ENCODE measurements around the gene TIMM23.
"Not testable (repeated sequence)": the region's sequence is repeated elsewhere in the genome, so short reads cannot be mapped to it uniquely, and the experiment has no call there.

Gene TIMM23, protein sequence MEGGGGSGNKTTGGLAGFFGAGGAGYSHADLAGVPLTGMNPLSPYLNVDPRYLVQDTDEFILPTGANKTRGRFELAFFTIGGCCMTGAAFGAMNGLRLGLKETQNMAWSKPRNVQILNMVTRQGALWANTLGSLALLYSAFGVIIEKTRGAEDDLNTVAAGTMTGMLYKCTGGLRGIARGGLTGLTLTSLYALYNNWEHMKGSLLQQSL

GRCh38 chr10:45972106-45972812, at the start of gene TIMM23:
TSS of gene TIMM23 (plus strand) at chr10:45972489. CDS start at chr10:45972625, 136 bp downstream.
- DNase-seq, result peak; percentile 53 to 79 (median 64)

- DNase-seq, result not testable (repeated sequence)
Observed at GRCh38 chr10:45926790-45927189, 45.5 kb upstream of the TIMM23 start.

DNA sequence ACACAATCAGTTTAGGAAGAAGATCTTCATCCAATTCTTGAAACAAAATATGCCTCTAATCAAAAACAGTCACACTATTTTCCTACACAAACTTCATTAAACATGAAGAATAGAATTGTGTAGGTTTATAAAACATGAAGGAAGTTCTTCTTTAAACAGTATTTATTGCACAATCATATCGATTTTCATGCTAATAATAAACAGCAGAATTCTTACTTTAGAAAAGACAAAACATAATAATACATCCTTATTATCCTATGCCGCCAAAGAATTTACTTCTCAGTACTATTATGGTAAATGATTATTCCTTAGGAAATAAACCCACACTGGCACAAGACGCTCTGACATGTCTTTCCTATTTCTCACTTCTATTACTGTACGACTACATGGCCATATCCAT, 41.0 kb upstream of the TIMM23 start:
- DNase-seq, result not testable (repeated sequence)

- DNase-seq, result not testable (repeated sequence)
Observed at GRCh38 chr10:45934788-45935187, 37.5 kb upstream of the TIMM23 start.

DNA sequence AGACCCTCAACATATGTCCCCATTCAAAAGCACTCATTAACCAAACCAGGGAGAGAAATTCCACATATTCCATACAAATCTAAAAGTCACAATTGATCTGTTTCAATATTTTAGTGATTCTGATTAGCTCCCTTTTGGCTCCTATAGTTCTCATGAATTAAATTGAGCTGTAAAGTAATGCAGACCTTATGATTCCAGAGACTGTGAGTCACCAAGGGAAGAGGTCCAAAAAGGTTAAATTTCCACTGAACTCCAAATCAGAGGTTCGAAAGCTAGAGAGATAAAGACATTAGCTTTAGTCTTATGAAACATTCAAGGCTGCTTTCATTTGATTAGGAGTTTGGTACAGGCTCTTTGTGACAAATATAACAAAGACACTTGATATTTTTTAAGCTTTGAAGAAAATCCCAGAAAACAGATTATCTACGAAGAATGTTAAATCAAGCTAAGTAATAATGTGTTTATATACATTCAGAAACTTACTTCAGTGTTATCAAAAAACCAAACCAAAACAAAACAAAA, 33.1 kb upstream of the TIMM23 start:
- not testable (repeated sequence) for DNase-seq

GRCh38 chr10:45941196-45941595, 31.1 kb upstream of the TIMM23 start:
- not testable (repeated sequence) for DNase-seq

GRCh38 chr10:45945476-45945875, 26.8 kb upstream of the TIMM23 start:
- not testable (repeated sequence) for DNase-seq

DNA sequence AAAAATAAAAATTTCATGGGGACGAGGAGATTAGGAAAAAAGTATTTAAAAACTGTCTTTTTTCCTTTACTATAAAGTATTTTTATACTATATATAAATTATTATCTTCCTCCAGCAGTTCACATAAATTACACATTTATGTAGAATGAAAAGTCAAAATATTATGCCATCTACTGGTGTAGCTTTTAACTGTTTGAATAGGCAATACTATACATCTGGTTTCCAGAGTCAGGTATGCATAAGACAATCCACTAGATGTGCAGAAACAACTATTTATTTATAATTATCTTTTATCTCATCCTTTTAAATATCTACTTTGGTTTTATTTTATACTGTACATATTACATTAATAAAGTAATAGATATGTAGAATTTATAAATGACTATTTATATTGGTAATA, 24.9 kb upstream of the TIMM23 start:
- not testable (repeated sequence) for DNase-seq

GRCh38 chr10:45948801-45949200, 23.5 kb upstream of the TIMM23 start:
- DNase-seq, result not testable (repeated sequence)

DNA sequence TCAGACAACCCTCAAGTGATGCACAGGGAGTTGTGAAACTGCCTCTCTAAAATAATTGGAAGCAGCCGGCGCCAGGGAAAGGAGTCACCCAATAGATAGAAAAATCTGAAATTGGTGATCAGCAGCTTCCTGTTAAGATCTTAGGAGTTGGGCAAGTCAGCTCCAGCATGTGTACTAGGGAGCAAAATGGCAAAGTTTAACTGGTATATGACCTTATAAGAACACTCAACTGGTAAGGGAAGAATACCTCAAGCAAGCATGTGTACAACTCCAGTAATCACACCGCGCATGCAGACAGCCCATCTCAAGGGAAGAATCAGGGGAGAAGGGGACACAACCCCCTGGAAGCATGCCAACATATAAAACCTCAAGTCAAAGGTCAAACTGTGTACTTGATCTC, 17.9 kb upstream of the TIMM23 start:
- DNase-seq, result not testable (repeated sequence)

DNA sequence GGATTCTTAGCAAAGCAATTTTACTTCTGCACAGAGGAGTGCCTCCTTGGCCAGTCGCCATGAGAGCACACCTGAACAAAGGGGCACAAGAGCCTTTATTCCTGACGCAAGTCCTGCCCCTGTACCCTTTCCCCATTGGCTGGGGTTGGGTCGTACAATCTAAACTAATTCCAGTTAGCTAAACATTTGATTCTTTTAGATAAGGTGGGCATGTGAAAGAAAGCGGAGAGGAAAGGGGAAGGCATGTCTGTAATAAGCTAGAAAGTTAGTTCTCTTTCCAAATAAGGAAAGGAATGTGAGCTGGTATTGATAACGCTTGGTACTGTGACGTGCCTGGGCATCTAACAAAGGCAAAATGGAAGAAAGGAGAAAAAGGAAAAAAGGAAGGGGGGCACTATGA, 15.7 kb upstream of the TIMM23 start:
- DNase-seq, result not testable (repeated sequence)

GRCh38 chr10:45957928-45958327, 14.4 kb upstream of the TIMM23 start:
- not testable (repeated sequence) for DNase-seq

GRCh38 chr10:45962686-45963452, 9.4 kb upstream of the TIMM23 start:
- DNase-seq, result not testable (repeated sequence)

- not testable (repeated sequence) for DNase-seq
Observed at GRCh38 chr10:45971019-45971418, 1.3 kb upstream of the TIMM23 start.

- DNase-seq, result not testable (repeated sequence)
Observed at GRCh38 chr10:45971742-45972105, 565 bp upstream of the TIMM23 start.

DNA sequence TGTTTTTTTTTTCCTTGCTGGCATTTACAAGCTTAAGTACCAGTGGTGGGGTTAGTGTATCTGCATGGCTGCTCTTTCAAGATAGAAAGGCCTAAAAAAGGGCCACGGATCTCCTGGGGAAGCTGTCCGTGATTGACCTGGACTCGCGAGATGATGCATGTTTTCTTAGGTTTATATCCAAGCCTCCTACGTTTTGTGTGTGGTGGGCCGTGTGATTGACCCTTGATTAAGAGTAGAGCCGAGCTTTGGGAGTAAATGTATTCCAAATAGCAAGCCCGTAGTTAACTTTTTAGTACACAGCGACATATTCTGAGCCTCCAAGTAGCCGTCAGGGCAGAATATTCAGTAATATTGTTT, 502 bp downstream of the TIMM23 start:
- DNase-seq, result not testable (repeated sequence)

DNA sequence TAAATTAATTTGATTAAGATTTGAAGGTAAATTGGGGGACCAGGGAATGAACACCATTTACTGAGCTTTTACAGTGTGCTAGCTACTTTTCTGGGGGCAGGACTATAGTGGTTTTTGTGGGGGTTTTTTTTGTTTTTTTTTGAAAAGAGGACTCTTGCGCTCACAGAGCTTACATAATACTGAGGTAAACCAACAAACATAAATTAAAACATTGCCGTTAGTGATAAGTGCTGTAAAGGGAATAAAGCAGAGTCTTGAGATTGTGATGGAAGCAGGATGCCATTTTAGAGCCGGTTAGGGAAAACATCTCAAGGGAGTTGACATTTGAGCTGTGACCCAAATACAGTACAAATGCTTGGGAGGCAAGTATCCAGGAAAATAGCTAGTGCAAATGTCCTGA, 1.8 kb downstream of the TIMM23 start:
- DNase-seq, result not testable (repeated sequence)

DNA sequence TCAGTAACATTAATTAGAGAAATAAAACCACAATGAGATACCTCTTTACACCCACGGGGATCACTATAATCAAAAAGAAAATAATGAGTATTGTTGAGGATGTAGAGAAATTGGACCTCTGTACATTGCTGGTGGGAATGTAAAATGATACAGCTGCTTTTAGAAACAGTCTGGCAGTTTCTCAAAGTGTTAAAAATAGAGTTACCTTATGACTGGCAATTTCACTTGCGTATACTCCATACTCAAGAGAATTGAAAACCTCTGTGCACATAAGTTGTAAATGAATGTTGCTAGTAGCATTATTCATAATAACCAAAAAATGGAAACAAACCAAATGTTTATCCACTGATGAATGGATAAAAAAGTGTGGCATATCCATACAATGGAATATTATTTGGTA, 6.3 kb downstream of the TIMM23 start:
- DNase-seq, result not testable (repeated sequence)

GRCh38 chr10:45981367-45981766, 9.1 kb downstream of the TIMM23 start:
- not testable (repeated sequence) for DNase-seq

DNA sequence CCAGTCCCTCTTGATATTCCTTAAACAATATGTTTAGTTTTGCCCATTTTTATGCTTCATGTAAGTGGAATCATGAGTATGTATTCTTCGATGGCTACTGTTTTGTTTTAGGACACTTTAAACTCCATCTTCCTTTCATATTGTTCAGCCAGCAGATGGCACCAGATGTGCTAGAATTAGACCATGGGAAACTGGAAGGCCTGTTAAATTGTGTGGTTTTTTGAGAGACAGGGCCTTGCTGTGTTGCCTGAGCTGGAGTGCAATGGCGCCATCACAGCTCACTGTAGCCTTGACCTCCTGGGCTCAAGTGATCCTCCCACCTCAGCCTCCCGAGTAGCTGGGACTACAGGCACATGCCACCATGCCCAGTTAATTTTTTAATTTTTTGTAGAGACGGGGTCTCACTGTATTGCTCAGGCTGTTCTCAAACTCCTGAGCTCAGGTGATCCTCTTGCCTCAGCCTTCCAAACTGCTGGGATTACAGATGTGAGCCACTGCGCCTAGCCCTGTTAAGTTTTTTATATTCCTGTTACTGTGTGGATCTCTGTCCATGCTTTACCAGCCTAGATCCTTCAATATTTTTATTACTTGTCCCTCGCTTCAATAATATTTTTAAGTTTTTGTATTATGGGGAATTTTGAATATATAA, 11.4 kb downstream of the TIMM23 start:
- DNase-seq, result peak in 1 of 4 experiments; percentile 2

DNA sequence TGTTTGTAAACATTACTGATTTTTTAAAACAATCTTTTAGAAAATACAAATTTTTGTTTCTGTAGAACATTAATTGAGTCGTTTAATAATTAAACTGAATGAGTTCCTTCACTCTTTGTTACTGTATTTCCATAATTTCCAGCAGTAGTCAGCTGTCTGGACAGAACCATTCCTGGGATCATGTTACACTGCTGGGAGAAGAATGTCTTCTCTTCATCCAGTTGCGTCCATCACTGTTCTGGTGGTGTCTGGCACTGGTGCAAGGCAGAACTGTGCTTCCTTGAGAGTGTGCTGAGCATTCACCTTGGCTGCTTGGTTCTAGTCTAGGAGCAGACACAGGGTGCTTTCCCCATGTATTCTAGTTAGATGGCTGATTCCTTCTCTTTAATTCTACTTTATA, 12.2 kb downstream of the TIMM23 start:
- DNase-seq, result not testable (repeated sequence)

DNA sequence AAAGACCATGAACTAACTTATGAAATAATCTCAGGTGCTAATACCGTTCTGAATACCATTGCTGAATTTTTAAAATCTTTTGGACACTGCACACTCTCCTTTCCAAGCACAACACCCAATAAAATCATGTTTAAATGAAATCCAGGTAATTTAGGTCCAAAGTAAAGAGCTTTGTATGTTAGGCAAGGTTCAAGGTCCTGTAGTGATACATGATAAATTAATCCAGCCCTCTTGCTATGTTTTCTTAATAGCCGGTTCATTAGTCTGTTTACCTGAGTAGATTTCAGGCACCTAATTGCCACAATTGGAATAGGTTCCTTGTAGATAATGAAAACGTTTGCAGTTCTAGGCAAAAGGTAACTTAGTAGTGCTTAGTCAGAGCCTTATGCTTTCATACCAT, 13.3 kb downstream of the TIMM23 start:
- DNase-seq, result not testable (repeated sequence)

- DNase-seq, result no peak
Observed at GRCh38 chr10:45997557-45997956, 25.3 kb downstream of the TIMM23 start.
